Superior temporal gyrus (tissue), 1 donor: Measurements from ENCODE around the gene NDUFA5.

Experiments used
- DNase-seq: peaks from one replicate; pipeline ENCODE4 v3.0.0-alpha.2; 2016; ENCODE audit errors: extremely low spot score

NDUFA5 gene

DNA sequence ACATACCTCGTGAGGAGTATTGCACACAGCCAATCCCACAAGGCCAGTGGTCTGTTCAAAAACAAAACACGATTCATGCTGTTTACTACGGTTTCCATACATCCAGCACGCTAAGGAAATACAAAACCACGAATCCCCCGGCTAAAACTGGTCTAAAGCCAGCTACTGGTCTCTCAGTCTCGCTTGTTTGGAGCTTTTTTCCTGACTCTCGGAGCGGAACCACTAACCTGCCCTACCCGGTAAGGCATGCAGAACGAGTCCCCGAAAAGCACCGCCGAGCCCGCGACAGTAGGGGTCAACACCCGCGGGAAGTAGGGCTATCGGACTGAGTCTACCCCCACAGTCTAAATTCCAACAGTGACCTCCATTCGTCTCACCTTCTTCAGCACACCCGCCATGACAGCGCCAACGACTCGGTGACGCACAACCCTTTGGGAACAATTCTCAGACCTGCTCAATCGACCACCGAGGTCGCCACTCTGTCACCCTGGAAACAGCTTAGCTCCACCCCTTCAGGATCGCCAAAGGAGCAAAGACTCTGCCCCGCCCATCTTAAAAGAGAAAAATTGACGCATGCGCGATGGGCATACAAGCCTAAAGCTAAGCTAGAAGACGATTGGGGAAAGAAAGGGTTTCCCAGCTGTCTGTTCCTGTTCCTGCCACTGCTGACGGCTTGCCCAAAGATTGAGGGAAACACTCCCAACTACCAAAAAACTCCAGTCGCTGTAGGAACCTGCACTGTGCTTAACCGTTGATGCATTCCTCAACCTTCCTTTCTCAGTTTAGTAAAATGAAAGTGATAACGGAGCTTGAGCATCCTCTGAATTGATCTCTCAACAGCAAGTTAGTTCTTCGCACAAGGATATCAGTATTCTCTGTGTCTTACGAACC, at the start of gene NDUFA5:
NDUFA5 (minus strand) TSS at position 421 of the 891 bp plus-strand sequence; CDS start at position 398, 23 bp downstream.
- DNase-seq, result peak; percentile 100

GRCh38 chr7:123604739-123605138, 47.1 kb upstream of the NDUFA5 start:
- no peak for DNase-seq

- no peak for DNase-seq
Observed at GRCh38 chr7:123602648-123603047, 45.0 kb upstream of the NDUFA5 start.

DNA sequence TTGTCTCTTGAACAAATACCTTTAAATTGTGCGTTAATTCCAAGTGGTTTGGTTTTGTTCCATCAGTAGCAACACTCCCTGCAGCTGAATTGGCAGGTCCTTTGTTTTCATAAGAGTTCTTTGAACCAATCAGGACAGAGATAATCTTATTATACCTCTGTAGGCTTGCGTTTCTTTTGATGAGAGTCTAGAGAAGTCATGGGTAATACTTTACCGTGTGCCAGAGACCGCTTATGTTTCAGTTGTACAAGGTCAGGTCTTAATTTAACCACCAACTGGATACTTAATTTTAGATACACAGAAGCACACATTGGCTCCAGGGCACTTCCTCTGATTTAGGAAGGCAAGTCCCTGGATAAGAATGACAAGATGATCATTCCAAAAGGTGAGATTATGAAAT, 43.9 kb upstream of the NDUFA5 start, which contains the start of gene ASB15:
ASB15 (plus strand) TSS at position 292 of the 400 bp plus-strand sequence. CDS start 12,682 bp downstream, outside the sequence.
- no peak for DNase-seq

DNA sequence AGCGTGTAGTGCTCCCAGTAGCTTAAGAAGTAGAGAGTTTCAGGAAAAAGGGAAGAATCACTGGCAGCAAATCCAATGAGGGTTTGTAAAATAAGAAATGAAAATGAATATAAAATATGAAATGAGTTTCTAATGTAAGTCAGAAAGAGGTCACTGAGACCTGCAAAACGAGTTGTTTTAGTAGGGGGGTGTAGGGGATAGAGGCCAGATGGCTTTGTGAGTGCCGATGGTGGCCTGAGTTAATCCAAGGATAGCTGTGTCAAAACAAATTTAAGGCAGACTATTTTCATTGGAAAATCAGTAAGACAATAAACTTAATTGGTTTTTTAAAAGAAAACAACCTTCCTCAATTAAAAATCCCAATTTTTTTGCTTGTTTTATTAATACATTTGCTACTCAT, 43.3 kb upstream of the NDUFA5 start:
- no peak for DNase-seq

- no peak for DNase-seq
Observed at GRCh38 chr7:123599766-123600165, 42.1 kb upstream of the NDUFA5 start.

DNA sequence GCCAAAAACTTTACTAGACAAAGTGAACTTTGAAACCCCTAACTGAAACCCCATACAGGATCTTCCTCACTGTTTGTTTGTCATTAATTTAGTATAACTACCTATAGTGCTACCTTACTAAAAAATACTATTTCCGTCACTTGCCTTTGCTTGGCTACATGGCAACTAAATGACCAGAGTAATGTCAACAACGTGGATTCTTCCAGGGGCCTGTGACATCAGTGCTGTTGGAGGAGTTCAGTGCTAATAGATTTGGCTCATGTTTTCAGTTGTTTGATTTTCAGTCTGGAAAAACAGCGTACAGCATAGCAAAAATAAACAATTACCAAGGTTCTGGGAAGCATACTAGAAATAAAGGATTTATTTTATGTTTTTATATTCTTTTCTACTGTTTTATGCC, 41.0 kb upstream of the NDUFA5 start:
- DNase-seq, result no peak

DNA sequence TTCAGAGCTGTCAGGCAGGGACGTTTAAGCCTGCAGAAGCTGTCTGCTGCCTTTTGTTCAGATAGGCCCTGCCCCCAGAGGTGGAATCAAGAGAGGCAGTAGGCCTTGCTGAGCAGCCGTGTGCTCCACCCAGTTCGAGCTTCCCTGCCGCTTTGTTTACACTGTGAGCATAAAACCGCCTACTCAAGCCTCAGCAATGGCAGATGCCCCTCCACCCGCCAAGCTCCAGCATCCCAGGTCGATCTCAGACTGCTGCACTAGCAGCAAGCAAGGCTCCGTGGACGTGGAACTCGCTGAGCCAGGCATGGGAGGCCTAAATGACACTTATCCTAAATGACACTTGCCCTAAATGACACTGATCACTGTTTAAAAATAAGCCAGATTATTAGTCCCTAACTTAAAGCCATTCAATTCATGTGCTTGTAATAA, 37.2 kb upstream of the NDUFA5 start:
- DNase-seq, result no peak

DNA sequence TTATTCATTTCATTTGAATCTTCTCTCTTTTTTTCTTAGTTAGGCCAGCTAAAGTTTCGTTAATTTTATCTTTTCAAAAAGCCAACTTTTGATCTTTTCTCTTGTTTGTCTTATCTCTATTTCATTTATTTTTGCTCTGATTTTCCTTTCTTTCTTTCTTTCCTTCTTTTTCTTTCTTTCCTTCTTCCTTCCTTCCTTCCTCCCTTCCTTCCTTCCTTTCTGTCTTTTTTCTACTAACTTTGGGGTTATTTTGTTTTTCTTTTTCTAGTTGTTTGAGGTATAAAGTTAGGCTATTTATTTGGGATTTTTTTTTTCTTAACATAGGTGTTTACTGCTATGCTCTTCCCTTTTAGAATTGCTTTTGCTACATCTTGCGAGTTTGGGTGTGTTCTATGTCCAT, 30.8 kb upstream of the NDUFA5 start:
- no peak for DNase-seq

DNA sequence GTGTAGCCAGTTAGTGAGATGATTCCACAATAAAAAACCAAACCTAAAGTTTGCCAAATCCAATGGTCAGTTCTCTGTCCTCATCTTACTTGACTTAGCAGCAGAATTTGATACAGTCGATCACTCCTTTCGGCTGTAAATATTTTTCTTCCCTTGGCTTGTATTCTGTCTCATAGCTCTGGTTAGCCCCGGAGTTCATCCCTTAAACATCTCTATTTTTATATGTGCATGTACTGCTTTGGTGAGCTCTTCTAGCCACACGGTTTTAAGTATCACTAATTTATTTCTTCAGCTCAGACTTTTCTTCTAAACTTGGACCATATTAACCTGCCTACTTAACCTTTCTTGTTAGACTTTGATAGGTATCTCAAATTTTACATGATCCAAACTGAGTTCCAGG, 26.2 kb upstream of the NDUFA5 start:
- no peak for DNase-seq

GRCh38 chr7:123581162-123581459, 23.5 kb upstream of the NDUFA5 start:
- DNase-seq, result no peak

DNA sequence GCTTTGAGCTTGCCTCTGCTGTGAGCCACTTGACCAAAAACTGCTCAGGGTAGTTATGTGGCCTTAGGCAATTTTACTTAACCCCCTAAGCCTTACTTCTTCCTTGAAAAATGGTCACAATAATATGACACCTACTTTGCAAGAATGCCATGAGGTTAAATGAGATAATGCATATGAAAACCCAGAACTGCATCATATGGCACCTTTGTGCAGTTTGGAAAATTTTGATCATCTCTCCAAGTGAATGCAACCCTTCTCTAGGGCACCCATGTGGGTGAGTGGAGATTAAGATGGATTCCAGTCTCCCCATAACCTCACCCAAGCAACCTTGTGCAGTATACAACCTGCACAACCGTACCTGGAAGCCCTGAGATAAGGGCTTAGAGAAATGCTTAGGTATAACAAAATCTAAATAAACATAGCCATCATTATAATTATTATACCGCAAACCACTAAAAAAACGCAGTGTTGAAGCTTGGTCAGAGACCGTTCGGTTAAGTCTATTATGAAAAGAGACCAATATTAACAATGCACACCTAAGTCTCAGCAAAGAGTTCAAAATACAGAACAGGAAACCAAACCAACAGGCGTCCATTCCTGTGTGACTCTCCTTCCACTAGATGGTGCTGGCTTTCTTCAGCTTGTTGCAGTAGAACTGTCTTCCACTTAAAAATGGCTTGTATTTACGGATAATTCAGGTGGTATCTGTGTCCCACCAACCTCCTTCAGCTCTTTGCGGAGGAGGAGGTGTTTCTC, 23.0 kb upstream of the NDUFA5 start:
- DNase-seq, result peak; percentile 56

DNA sequence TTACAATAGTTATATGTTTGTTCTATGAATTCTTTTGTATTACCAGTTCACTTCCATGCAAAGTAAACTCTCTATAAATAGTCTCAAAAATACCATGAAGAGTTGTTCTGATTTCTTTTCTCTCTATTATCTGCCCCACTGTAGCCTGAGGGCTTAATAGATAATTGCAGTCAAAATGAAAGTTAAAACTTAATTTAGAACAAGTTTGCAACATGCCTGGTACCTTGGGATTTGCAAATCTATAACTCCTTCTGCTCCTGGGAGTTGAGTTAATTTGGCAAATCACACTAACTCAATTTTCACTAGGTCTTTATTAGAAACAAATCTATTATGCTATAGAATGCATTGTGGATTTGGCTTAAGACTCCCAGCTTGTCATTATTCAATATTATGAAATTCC, 21.8 kb upstream of the NDUFA5 start:
- DNase-seq, result no peak

DNA sequence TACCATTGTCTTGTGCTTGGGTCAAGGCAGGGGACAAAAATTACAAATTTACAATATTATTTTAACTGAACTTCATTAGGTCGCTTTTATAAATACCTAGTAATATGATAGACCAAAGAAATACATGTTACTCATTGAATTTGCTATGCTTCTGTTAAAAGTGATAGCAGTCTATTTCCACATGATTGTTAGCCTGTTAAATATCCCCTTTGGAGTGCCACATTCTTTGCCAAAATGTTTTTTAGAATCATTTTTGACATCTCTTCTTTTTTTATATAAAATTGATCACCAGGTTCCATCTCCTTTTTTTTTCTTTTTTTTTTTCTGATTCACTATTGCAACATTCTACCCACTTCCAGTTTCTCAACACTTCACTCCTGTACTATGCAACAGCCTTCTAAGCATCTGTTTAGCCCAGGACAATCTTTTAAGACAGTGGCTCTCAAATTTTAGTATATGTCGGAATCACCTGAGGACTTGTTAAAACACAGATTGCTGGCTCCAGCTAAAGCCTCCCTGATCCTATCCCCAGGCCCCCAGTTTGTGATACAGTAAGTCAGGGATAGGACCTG, 16.4 kb upstream of the NDUFA5 start:
- DNase-seq, result no peak

- DNase-seq, result no peak
Observed at GRCh38 chr7:123573341-123573740, 15.7 kb upstream of the NDUFA5 start.

DNA sequence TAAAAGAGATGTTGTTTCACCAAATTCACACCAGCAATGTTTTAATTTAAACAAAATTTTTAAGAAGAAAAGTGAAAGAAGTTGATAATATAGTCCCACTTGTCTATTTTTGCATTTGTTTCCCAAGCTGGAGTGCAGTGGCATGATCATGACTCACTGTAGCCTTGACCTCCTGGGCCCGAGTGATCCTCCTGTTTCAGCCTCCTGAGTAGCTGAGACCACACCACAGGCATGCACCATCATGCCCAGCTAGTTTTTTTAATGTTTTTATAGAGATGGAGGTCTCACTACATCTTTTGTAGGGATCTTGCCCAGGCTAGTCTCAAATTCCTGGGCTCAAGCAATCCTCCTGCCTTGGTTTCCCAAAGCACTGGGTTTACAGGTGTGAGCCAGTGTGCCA, 14.1 kb upstream of the NDUFA5 start:
- no peak for DNase-seq

- no peak for DNase-seq
Observed at GRCh38 chr7:123571187-123571586, 13.6 kb upstream of the NDUFA5 start.

DNA sequence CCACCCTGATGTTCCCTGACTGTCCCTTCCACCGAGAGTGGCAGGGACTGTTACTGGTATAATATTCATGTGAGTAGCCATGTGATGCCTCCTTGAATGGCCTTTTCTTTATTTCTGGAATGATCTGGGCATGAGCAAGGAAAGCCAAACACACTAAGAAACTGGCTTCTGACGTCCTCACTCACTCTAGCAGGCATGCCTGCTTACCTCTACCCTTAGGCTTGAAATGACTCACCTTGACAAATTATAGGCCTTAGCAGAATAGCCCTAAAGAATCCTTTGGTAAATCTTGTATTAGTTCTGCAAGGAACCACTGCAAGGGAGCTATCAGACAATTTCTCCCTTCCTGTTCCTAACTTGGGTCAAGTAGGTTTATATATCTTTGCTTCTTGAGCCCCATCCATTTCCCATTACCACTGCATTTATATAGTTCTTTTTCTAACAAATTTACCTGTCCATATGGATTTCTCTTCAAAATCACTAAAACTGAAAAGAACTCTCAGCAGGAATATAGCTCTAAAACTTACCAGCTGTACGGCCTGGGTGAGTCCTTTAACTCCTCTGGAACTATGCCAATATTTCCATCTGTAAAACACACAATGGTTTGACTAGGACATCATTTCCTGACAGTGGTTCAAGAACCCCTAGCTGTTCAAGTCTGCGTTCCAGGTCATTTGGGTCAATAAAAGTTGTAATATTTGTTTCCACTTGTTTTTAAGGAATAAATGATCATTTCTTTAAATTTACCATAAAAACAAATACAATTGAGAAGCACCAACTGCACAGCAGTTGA, 13.0 kb upstream of the NDUFA5 start:
- no peak for DNase-seq

DNA sequence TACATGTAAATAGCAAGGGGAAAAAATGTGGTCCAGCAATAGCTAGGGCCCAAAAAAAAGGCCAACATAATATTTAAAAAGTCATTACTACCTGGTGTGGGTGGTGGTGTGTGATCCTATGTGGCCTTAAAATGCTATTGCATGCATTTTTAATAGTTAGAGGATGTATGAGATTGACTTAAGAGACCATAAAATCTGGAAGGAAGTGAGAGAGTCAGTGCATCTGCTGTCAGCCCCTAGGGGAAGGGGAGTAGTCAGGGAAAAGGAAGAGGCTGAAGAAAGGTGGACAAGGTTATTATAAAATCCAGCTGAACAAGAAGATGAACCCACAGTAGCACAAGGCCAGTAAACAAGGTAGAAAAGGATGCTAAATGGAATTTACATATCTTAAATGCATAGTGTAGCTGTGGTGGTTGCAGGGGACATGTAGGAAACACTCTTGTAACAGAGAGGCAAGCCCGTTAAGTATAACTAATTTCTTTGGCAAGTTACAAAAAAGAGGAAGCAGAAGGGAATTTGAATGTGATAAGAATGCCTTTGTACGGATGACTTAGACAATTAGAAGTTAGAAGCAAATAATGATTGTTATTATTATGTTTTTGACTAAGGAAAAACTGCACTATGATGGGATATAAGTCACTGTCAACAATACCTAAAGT, 11.9 kb upstream of the NDUFA5 start:
- no peak for DNase-seq

DNA sequence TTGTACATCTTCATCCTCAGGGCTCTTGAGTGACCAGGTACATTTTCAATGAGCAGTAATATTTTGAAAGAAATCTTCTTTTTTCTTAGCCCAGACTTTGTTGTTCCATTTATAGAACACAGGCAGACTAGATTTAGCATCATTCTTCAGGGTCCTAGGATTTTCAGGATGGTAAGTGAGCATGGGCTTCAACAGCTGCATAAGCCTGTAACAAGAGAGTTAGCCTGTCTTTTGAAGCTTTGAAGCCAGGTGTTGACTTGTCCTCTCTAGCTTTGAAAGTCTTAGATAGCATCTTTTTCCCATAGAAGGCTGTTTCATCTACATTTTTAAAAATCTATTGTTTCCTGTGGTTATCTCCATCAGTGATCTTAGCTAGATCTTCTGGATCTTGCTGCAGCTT, 4.5 kb upstream of the NDUFA5 start:
- no peak for DNase-seq

GRCh38 chr7:123558289-123558874, 764 bp upstream of the NDUFA5 start:
- DNase-seq, result no peak
